ENCODE measurements around the gene SLC22A23. TPM values are rescaled to one million over a fixed set of nuclear protein-coding genes. Genes with fewer than 3 reads are reported as not detected.

The SLC22A23 gene
- total and polyA plus RNA-seq, 8 donors, result 4.9 to 27.9 (median 14.2) TPM

DNA sequence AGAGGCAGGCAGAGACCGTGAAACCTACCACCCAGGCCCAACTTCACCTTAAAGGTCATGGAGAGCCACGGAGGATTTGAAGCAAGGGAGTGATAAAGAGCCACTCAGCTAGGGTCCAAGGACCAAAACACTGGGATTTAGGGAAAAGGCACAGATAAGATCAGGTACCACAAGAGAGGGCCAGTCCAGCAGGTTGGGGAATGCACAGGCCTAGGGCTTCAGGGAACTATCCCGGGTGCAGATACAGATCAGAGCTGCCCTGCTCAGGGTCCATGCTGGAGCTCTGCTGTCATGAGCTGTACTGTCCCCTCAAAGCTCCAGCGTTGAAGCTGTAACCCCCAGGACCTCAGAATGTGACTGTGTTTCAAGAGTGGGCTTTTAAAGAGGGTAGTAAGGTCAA, 16.9 kb downstream of the SLC22A23 start:
- TF ChIP-seq, protein P1, sequence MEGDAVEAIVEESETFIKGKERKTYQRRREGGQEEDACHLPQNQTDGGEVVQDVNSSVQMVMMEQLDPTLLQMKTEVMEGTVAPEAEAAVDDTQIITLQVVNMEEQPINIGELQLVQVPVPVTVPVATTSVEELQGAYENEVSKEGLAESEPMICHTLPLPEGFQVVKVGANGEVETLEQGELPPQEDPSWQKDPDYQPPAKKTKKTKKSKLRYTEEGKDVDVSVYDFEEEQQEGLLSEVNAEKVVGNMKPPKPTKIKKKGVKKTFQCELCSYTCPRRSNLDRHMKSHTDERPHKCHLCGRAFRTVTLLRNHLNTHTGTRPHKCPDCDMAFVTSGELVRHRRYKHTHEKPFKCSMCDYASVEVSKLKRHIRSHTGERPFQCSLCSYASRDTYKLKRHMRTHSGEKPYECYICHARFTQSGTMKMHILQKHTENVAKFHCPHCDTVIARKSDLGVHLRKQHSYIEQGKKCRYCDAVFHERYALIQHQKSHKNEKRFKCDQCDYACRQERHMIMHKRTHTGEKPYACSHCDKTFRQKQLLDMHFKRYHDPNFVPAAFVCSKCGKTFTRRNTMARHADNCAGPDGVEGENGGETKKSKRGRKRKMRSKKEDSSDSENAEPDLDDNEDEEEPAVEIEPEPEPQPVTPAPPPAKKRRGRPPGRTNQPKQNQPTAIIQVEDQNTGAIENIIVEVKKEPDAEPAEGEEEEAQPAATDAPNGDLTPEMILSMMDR (IDR thresholded peaks at IDR 0.05), result no peak
- Histone ChIP-seq H3K9me3 (no peaks in the 10 kb centered on the region), H3K36me3 (no peaks in the 10 kb centered on the region), H3K4me3 (no peak overlapping the region), H3K4me1 (peaks cover 0 to 14% (median 0%) of the 10 kb centered on the region in 3 donors), H3K27ac (no peak overlapping the region), H3K27me3 (no peaks in the 10 kb centered on the region)
- FAIRE-seq, result no peak
- 65 to 74% methylated on average over 4 of the region's 4 CpGs for WGBS, 2 donors
- intact Hi-C loops (cut with DNase I), result no loop called here
- ATAC-seq, result no peak
- no peak for DNase-seq

DNA sequence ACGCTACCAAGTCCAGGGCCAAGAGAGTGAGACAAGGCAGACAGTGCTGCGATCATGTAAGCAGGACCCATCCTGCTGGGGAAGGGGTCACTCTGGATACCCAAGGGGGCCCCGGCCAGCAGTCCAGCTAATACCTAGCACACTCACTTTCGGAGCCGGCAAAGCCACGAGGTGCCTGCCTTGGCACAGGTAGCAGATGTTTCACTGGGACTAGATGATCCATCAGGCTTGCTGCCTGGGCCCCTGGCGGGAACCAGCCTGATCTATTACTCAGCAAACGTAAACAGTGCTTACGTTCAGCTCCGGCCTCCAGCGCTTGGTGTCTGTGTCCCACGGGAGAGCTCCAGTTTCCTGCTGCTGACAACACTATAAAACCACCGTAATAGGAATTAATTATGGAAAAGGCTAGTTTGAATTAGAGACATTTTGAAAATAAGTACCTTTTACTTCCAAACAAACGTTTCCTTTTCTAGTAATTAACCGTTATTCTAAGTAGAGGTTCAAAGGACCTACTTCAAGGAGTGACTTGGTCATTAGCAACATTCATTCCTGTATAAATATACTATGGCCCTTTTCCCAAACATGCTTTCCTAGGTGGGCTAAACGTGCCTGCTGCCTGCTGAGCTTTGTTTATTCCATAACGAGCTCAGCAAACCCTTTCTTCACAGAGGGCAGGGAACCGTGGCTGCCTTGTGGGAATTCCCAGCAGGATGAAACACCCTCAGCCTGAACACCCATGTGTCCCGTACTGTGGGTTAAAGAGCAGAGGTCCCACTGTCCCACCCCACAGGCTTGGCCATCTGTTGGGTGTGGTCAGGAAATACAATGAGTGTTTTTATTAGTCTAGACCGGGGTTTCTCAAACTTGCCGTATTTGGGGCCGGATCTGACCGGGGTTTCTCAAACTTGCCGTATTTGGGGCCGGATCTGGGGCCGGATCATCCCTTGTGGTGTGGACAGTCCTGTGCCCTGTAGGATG, 18.4 kb downstream of the SLC22A23 start:
- DNase-seq, result peak in 1 of 6 donors; percentile 56
- Histone ChIP-seq H3K36me3 (no peaks in the 10 kb centered on the region), H3K27ac (no peak overlapping the region), H3K27me3 (no peaks in the 10 kb centered on the region), H3K4me3 (no peak overlapping the region), H3K9me3 (no peaks in the 10 kb centered on the region), H3K4me1 (peaks cover 0 to 5% (median 0%) of the 10 kb centered on the region in 3 donors)
- 77 to 78% methylated on average over 26 of the region's 26 CpGs for WGBS, 2 donors
- TF ChIP-seq, protein P1 (IDR thresholded peaks at IDR 0.05), result no peak
- ATAC-seq, result peak in 3 of 4 donors; percentile 36 to 63 (median 45)
- intact Hi-C loops (cut with DNase I), result no loop called here
- no peak for FAIRE-seq

DNA sequence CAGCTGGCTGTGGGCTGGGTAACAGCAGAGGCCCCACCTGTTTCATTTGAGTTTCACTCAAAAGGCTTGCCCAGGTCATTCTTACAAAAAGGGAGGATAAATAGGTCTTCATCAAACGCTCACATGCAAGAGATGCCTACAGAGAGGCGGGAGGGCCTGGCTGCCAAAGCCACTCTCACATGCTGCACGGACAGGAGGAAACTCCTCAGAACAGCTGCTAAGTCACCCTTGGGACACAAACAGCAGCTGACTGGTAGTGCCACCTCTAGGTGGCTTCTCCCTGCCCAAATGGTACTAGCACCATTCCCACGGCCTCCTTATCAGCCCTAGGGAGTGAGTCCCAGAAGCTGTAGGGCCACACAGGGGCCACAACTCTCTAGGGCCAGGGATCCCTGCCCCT, 23.8 kb downstream of the SLC22A23 start:
- peak in 3 of 4 donors; percentile 73 to 90 (median 83) for ATAC-seq

DNA sequence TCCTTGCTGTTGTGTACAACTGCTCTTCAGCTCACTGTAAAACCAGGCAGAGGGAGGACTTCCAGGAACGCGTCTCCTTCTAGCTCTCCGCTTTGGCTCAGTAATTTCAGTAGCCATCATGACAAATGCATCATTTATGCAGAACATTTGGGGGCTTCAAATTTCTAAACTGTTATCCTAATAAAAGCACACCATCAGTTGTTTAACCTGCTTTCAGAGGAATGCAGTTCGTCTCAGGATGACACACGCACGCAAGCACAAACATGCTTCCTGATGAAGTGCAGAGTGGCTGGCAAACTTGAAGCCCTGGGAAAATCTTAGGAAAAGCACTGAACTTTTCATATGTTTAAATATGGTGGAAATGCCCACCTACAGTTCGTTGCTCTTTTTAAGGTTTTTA, 24.4 kb downstream of the SLC22A23 start:
- intact Hi-C loops (cut with DNase I), result no loop called here
- FAIRE-seq (no peak), ATAC-seq (no peak), DNase-seq (no peak)
- H3K4me3 ChIP-seq, result no peak overlapping the region
- TF ChIP-seq, protein P1 (IDR thresholded peaks at IDR 0.05), result no peak
- H3K27ac ChIP-seq, result no peak overlapping the region
- 88 to 93% methylated on average over 7 of the region's 7 CpGs for WGBS, 2 donors
- H3K36me3 ChIP-seq, result no peaks in the 10 kb centered on the region
- H3K9me3 ChIP-seq, result no peaks in the 10 kb centered on the region
- H3K4me1 ChIP-seq, result peaks cover under 1 to 6% (median 3%) of the 10 kb centered on the region in 3 donors
- H3K27me3 ChIP-seq, result no peaks in the 10 kb centered on the region

More for the DNA sequence above, 23.8 kb downstream of the SLC22A23 start:
- H3K27me3 ChIP-seq, result no peaks in the 10 kb centered on the region
- no peak for DNase-seq
- no peaks in the 10 kb centered on the region for H3K36me3 ChIP-seq
- no peak overlapping the region for H3K4me3 ChIP-seq
- no peak for FAIRE-seq
- intact Hi-C loops (cut with DNase I), result no loop called here
- WGBS, 2 donors, result 55 to 60% methylated on average over 4 of the region's 4 CpGs
- H3K27ac ChIP-seq, result no peak overlapping the region
- H3K4me1 ChIP-seq, result peaks cover 0 to under 1% (median 0%) of the 10 kb centered on the region in 3 donors
- no peaks in the 10 kb centered on the region for H3K9me3 ChIP-seq
- TF ChIP-seq, protein P1 (IDR thresholded peaks at IDR 0.05), result no peak

DNA sequence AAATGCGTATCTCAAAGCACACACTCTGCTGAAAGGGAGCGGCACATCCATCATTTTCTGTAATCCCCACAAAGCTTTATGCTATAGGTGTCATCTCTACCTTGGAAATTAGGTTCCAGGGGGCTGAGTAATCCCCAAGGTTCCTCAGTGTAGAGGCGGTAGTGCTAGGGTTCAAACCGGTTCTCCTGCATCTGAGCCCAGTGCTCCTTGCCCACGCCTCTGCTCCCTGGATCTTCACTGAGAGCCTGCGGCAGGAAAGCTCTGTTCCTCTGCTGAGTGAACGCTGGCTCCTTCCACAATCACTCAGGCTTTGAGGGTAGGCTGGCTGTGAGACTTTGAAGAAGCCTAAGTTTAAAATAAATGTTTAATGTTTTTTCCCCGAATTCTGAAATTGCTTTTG, 24.9 kb downstream of the SLC22A23 start:
- WGBS, 2 donors, result 85% methylated on average over 8 of the region's 8 CpGs
- H3K27ac ChIP-seq, result no peak overlapping the region
- no peak for ATAC-seq
- TF ChIP-seq, protein P1 (IDR thresholded peaks at IDR 0.05), result no peak
- no peaks in the 10 kb centered on the region for H3K9me3 ChIP-seq
- H3K27me3 ChIP-seq, result no peaks in the 10 kb centered on the region
- intact Hi-C loops (cut with DNase I), result no loop called here
- FAIRE-seq, result no peak
- H3K4me1 ChIP-seq, result peaks cover 3 to 9% (median 4%) of the 10 kb centered on the region in 3 donors
- H3K4me3 ChIP-seq, result no peak overlapping the region
- no peak for DNase-seq
- H3K36me3 ChIP-seq, result no peaks in the 10 kb centered on the region
